Measurements from ENCODE around the gene FAM171A1. TPM values are rescaled to one million over a fixed set of nuclear protein-coding genes. Genes with fewer than 3 reads are reported as not detected.

The FAM171A1 gene
- total RNA-seq, 1 experiment from 2014 or later: 46.5 TPM

DNA sequence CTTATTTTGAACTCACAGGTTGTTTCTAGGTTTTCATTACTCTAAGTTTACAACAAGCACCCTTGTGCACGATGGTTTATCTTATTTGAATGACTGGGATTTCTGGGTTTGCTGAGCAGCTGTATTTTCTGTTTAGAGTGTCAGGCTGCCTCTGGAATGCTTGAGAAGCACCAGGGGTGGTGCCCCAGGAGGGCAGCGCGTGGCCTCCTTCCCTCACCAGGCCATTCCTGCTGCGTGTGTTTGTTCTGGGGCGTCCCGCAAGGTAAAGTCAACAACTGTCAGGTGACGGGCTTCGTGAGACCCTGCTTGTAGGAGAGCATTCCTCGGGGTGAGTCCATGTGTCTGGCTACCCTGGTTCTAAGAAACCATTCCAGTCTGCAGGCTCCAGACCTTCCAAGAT lies 54.9 kb downstream of the FAM171A1 start:
- ChIA-PET POLR2A (ENCODE audit: low non-redundant PET) (no interaction called here), CTCF (interaction anchor here (0.5 kb wide), 1 partner anchor 237 kb away, joined by 4 read pairs; no protein-coding TSS in a partner anchor)
- no peak for DNase-seq (ENCODE audit: low spot score)
- no TSS peak for BruUV-seq (replicated peaks)
- Histone ChIP-seq H3K27me3 (replicated peaks; ENCODE audit: insufficient read depth, low read depth, low read length, poor library complexity) (no peaks in the 10 kb centered on the region), H3K4me1 (ENCODE audit: insufficient read depth, low read length, poor library complexity, severe bottlenecking) (no peaks in the 10 kb centered on the region), H3K36me3 (ENCODE audit: insufficient read depth, low read length, poor library complexity, severe bottlenecking) (no peaks in the 10 kb centered on the region), H3K9me3 (ENCODE audit: low read depth, low read length, poor library complexity, severe bottlenecking) (no peaks in the 10 kb centered on the region), H3K27ac (ENCODE audit: low read depth, low read length, poor library complexity, severe bottlenecking) (no peak overlapping the region), H3K4me3 (ENCODE audit: low read depth, low read length, poor library complexity, severe bottlenecking) (no peak overlapping the region)
- intact Hi-C loops (cut with micrococcal nuclease; ENCODE audit: unreplicated experiment): no loop called here
- TF ChIP-seq, protein P1, sequence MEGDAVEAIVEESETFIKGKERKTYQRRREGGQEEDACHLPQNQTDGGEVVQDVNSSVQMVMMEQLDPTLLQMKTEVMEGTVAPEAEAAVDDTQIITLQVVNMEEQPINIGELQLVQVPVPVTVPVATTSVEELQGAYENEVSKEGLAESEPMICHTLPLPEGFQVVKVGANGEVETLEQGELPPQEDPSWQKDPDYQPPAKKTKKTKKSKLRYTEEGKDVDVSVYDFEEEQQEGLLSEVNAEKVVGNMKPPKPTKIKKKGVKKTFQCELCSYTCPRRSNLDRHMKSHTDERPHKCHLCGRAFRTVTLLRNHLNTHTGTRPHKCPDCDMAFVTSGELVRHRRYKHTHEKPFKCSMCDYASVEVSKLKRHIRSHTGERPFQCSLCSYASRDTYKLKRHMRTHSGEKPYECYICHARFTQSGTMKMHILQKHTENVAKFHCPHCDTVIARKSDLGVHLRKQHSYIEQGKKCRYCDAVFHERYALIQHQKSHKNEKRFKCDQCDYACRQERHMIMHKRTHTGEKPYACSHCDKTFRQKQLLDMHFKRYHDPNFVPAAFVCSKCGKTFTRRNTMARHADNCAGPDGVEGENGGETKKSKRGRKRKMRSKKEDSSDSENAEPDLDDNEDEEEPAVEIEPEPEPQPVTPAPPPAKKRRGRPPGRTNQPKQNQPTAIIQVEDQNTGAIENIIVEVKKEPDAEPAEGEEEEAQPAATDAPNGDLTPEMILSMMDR (conservative IDR thresholded peaks at IDR 0.05; ENCODE audit: low read depth, low read length): no peak
- no peak for TF ChIP-seq EZH2 (IDR thresholded peaks at IDR 0.05; ENCODE audit: borderline replicate concordance, low read depth, low read length, poor library complexity, severe bottlenecking)

DNA sequence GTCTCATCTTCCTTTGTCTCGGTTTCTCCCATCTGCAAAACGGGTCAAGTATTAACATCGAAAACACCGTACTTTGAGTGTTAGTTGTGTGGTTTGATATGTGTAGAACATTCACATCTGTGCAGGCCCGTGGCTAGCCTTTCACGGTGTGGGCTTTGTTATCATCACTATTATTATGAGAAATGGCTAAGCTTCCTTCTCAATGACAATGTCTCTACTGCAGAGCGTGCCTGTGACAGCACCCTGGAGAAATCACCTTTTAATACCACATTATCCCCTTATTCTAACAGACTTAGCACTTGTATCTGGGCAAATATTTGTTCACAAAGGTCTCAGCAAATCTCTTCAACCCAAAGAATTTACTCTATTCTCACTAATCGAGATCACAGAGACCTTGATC lies 55.8 kb downstream of the FAM171A1 start:
- no peak for DNase-seq (ENCODE audit: low spot score)
- no peak overlapping the region for H3K4me3 ChIP-seq (ENCODE audit: low read depth, low read length, poor library complexity, severe bottlenecking)

DNA sequence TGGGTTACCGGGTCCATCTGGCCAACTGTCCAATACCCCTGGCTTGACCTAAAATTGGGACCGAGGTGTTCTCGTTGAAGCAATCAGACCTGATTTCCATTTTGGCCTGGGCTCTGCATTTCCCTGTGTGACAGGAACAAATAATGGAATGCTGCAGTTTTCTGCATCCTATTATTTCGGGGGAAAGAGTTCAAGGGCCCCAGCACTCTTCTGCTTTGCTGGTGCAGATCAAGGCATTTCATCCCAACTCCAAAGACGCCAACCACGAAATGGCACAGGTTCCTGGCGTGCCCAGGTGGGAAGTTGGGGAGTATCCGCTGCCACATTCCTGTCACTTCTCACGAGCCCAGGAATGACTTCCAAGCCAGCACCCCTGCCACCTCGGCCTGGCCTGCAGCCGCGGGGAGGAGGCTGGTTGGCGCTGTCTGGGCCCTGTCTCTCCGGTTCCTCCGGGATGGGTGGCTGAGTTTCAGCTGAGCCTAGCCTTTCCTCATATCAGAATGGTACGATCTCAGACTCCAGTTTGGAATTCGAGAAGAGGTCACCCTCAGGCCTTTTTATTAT lies 56.5 kb downstream of the FAM171A1 start:
- Histone ChIP-seq H3K27ac (ENCODE audit: low read depth, low read length, poor library complexity, severe bottlenecking) (no peak overlapping the region), H3K4me1 (ENCODE audit: insufficient read depth, low read length, poor library complexity, severe bottlenecking) (no peaks in the 10 kb centered on the region), H3K27me3 (replicated peaks; ENCODE audit: insufficient read depth, low read depth, low read length, poor library complexity) (no peaks in the 10 kb centered on the region), H3K9me3 (ENCODE audit: low read depth, low read length, poor library complexity, severe bottlenecking) (no peaks in the 10 kb centered on the region), H3K36me3 (ENCODE audit: insufficient read depth, low read length, poor library complexity, severe bottlenecking) (no peaks in the 10 kb centered on the region), H3K4me3 (ENCODE audit: low read depth, low read length, poor library complexity, severe bottlenecking) (no peak overlapping the region)
- intact Hi-C loops (cut with micrococcal nuclease; ENCODE audit: unreplicated experiment): no loop called here
- no peak for TF ChIP-seq EZH2 (IDR thresholded peaks at IDR 0.05; ENCODE audit: borderline replicate concordance, low read depth, low read length, poor library complexity, severe bottlenecking)
- TF ChIP-seq, protein P1 (conservative IDR thresholded peaks at IDR 0.05; ENCODE audit: low read depth, low read length): no peak
- CTCF ChIA-PET: no interaction called here
- POLR2A ChIA-PET (ENCODE audit: low non-redundant PET): no interaction called here
- DNase-seq (ENCODE audit: low spot score): no peak
- no TSS peak for BruUV-seq (replicated peaks)

More for the DNA sequence above, 55.8 kb downstream of the FAM171A1 start:
- no peak overlapping the region for H3K27ac ChIP-seq (ENCODE audit: low read depth, low read length, poor library complexity, severe bottlenecking)
- intact Hi-C loops (cut with micrococcal nuclease; ENCODE audit: unreplicated experiment): no loop called here
- H3K4me1 ChIP-seq (ENCODE audit: insufficient read depth, low read length, poor library complexity, severe bottlenecking): no peaks in the 10 kb centered on the region
- TF ChIP-seq, protein P1 (conservative IDR thresholded peaks at IDR 0.05; ENCODE audit: low read depth, low read length): no peak
- TF ChIP-seq EZH2 (IDR thresholded peaks at IDR 0.05; ENCODE audit: borderline replicate concordance, low read depth, low read length, poor library complexity, severe bottlenecking): no peak
- H3K36me3 ChIP-seq (ENCODE audit: insufficient read depth, low read length, poor library complexity, severe bottlenecking): no peaks in the 10 kb centered on the region
- ChIA-PET CTCF (no interaction called here), POLR2A (ENCODE audit: low non-redundant PET) (no interaction called here)
- H3K9me3 ChIP-seq (ENCODE audit: low read depth, low read length, poor library complexity, severe bottlenecking): no peaks in the 10 kb centered on the region
- no peaks in the 10 kb centered on the region for H3K27me3 ChIP-seq (replicated peaks; ENCODE audit: insufficient read depth, low read depth, low read length, poor library complexity)
- no TSS peak for BruUV-seq (replicated peaks)
